Measurements from ENCODE around the gene HSPA1L.
A peak's percentile ranks its signal among the peaks of the same experiment; 100 is the strongest.
"Not testable (repeated sequence)": the region's sequence is repeated elsewhere in the genome, so short reads cannot be mapped to it uniquely, and the experiment has no call there.

HSPA1L gene

GRCh38 chr6:31817133-31817928, 2.2 kb upstream of the HSPA1L start:
- DNase-seq (ENCODE audit: low read depth, low spot score), result not testable (repeated sequence)

- peak; percentile 98 for DNase-seq (ENCODE audit: low read depth, low spot score)
Measured at GRCh38 chr6:31814677-31815024, 432 bp downstream of the HSPA1L start.

- DNase-seq (ENCODE audit: low read depth, low spot score), result no peak
Measured at GRCh38 chr6:31813465-31813849, 1.6 kb downstream of the HSPA1L start.

- no peak for DNase-seq (ENCODE audit: low read depth, low spot score)
Measured at GRCh38 chr6:31811645-31812044, 3.4 kb downstream of the HSPA1L start.

- not testable (repeated sequence) for DNase-seq (ENCODE audit: low read depth, low spot score)
Measured at GRCh38 chr6:31808599-31808998, 6.5 kb downstream of the HSPA1L start.

GRCh38 chr6:31806470-31807272, 8.4 kb downstream of the HSPA1L start, which contains the start of gene LSM2:
Gene LSM2 (minus strand): TSS chr6:31806966. CDS start chr6:31806757, 209 bp downstream.
- peak; percentile 99 for DNase-seq (ENCODE audit: low read depth, low spot score)

- DNase-seq (ENCODE audit: low read depth, low spot score), result no peak
Measured at GRCh38 chr6:31805939-31806469, 9.1 kb downstream of the HSPA1L start.

GRCh38 chr6:31801031-31801927, 13.8 kb downstream of the HSPA1L start:
- not testable (repeated sequence) for DNase-seq (ENCODE audit: low read depth, low spot score)

- peak; percentile 54 for DNase-seq (ENCODE audit: low read depth, low spot score)
Measured at GRCh38 chr6:31799781-31800180, 15.3 kb downstream of the HSPA1L start.

GRCh38 chr6:31797588-31797987, 17.5 kb downstream of the HSPA1L start:
- no peak for DNase-seq (ENCODE audit: low read depth, low spot score)

GRCh38 chr6:31796993-31797385, 18.1 kb downstream of the HSPA1L start:
- DNase-seq (ENCODE audit: low read depth, low spot score), result no peak

- DNase-seq (ENCODE audit: low read depth, low spot score), result peak; percentile 95
Measured at GRCh38 chr6:31795616-31796298, 19.3 kb downstream of the HSPA1L start, which contains the start of gene VARS1. Gene VARS1 (minus strand): TSS chr6:31795752. CDS start chr6:31795217, 535 bp downstream.

- DNase-seq (ENCODE audit: low read depth, low spot score), result no peak
Measured at GRCh38 chr6:31794866-31795615, 20.0 kb downstream of the HSPA1L start.

- DNase-seq (ENCODE audit: low read depth, low spot score), result peak; percentile 55
Measured at GRCh38 chr6:31794294-31794865, 20.7 kb downstream of the HSPA1L start.

- not testable (repeated sequence) for DNase-seq (ENCODE audit: low read depth, low spot score)
Measured at GRCh38 chr6:31793927-31794245, 21.2 kb downstream of the HSPA1L start.

GRCh38 chr6:31792761-31793171, 22.3 kb downstream of the HSPA1L start:
- DNase-seq (ENCODE audit: low read depth, low spot score), result peak; percentile 71

GRCh38 chr6:31792090-31792374, 23.1 kb downstream of the HSPA1L start:
- DNase-seq (ENCODE audit: low read depth, low spot score), result no peak

- peak; percentile 57 for DNase-seq (ENCODE audit: low read depth, low spot score)
Measured at GRCh38 chr6:31791324-31792089, 23.6 kb downstream of the HSPA1L start.

GRCh38 chr6:31785475-31785874, 29.6 kb downstream of the HSPA1L start:
- DNase-seq (ENCODE audit: low read depth, low spot score), result no peak
